ENCODE measurements around the gene DNAH3.

GRCh38 chr16:21175397-21175796, 24.8 kb upstream of the DNAH3 start:
- no peak for TF ChIP-seq POLR2AphosphoS5 (IDR thresholded peaks at IDR 0.05; ENCODE audit: low read depth, low read length)
- TF ChIP-seq POLR2A (IDR thresholded peaks at IDR 0.05; ENCODE audit: low read depth, low read length), result no peak
- no peak for TF ChIP-seq TAF1 (IDR thresholded peaks at IDR 0.05; ENCODE audit: borderline replicate concordance, low read depth, low read length)
